GM12878 (cell line): ENCODE results near the gene ISG15. TPM values are rescaled to one million over a fixed set of nuclear protein-coding genes. Genes with fewer than 3 reads are reported as not detected.

Source experiments
- ATF2 ChIP-seq: IDR thresholded peaks from 2 replicates; pipeline ENCODE4 v1.6.1; 2012; ENCODE audit warnings: low read length, inconsistent platforms
- CEBPB ChIP-seq, 2 experiments: fragments of 150-350 bp in 1 of 2; IDR thresholded peaks; 2 replicates each; pipeline ENCODE4 v1.6.1; 2012 to 2014; ENCODE audit warnings: low read depth in 2 of 2, low read length in 2 of 2, borderline replicate concordance in 1 of 2, inconsistent platforms in 1 of 2
- EED ChIP-seq: sonication (generic); IDR thresholded peaks from 2 replicates; pipeline ENCODE4 v1.6.1; 2016; ENCODE audit warnings: antibody characterized with exemption, low read depth
- HDAC2 ChIP-seq: fragments of 200-600 bp; sonication (generic); IDR thresholded peaks from 2 replicates; pipeline ENCODE4 v1.6.1; 2017
- SMAD1 ChIP-seq: fragments of 450-650 bp; IDR thresholded peaks from 2 replicates; pipeline ENCODE4 v1.6.1; 2018; ENCODE audit warnings: mild to moderate bottlenecking, low read depth; ENCODE audit not compliant: partially characterized antibody
- SMARCA5 ChIP-seq: fragments of 450-650 bp; IDR thresholded peaks from 2 replicates; pipeline ENCODE4 v1.6.1; 2017; ENCODE audit warnings: mild to moderate bottlenecking
- SMC3 ChIP-seq: IDR thresholded peaks from 2 replicates; pipeline ENCODE4 v1.6.1; 2011; ENCODE audit warnings: low read length, improper control_type of control experiment, borderline replicate concordance
- ZNF592 ChIP-seq: fragments of 450-650 bp; IDR thresholded peaks from 2 replicates; pipeline ENCODE4 v1.6.1; 2017; ENCODE audit warnings: mild to moderate bottlenecking, moderate library complexity
- ZSCAN29 ChIP-seq: fragments of 450-650 bp; IDR thresholded peaks from 2 replicates; pipeline ENCODE4 v1.6.1; 2017; ENCODE audit warnings: mild to moderate bottlenecking, moderate library complexity
- polyA plus RNA-seq, 11 experiments: library from polyadenylated mRNA; depleted of rRNA in 4 of 11; unstranded in 6 of 11; stranded (reverse) in 5 of 11; fragments of >200 nt; fragmentation: Nextera tagmentation in 4 of 11; fragmentation: Illumina TruSeq in 1 of 11; extraction: Ambion mirVana in 4 of 11; extraction: Trizol in 1 of 11; gene quantifications; 1 replicate in 1 of 11; 2 replicates in 10 of 11; pipeline versions ENCODE4 v1.2.1 to v1.2.3, GENCODE V29; 2011 to 2016; ENCODE audit warnings: inconsistent platforms in 2 of 11, missing spikeins in 2 of 11, low read depth in 1 of 11
- total RNA-seq, 4 experiments: library from RNA; depleted of rRNA in 3 of 4; stranded (reverse); fragments of >200 nt in 3 of 4; fragmentation: Illumina TruSeq in 1 of 4; extraction: Trizol in 1 of 4; gene quantifications; 2 replicates each; pipeline versions ENCODE4 v1.2.1 to v1.2.3, GENCODE V29; 2013 to 2021

Gene ISG15
- total and polyA plus RNA-seq, 10 of the 15 experiments (the other 5 are each of a cell fraction or from before 2014, with no cell fraction given): 7.8 to 384 (median 274) TPM

- TF ChIP-seq ZNF592: no peak
- no peak for TF ChIP-seq ATF2
- no peak for TF ChIP-seq CEBPB (IDR thresholded peaks at IDR 0.05; ENCODE audit: borderline replicate concordance in 1 of 2, low read depth in 2 of 2, low read length in 2 of 2)
- no peak for TF ChIP-seq EED
- TF ChIP-seq SMARCA5: no peak
- TF ChIP-seq ZSCAN29: no peak
- no peak for TF ChIP-seq SMC3
- no peak for TF ChIP-seq SMAD1
- no peak for TF ChIP-seq HDAC2
These were observed 45.6 kb upstream of the ISG15 start (continued) for GRCh38 chr1:967466-968343.
